Measurements from ENCODE around the gene CASZ1. TPM values are rescaled to one million over a fixed set of nuclear protein-coding genes. Genes with fewer than 3 reads are reported as not detected.

The CASZ1 gene
- total and polyA plus RNA-seq, 10 of the 15 experiments (the other 5 are each of a cell fraction or from before 2014, with no cell fraction given) = 0.52 to 9.8 (median 3.7) TPM

DNA sequence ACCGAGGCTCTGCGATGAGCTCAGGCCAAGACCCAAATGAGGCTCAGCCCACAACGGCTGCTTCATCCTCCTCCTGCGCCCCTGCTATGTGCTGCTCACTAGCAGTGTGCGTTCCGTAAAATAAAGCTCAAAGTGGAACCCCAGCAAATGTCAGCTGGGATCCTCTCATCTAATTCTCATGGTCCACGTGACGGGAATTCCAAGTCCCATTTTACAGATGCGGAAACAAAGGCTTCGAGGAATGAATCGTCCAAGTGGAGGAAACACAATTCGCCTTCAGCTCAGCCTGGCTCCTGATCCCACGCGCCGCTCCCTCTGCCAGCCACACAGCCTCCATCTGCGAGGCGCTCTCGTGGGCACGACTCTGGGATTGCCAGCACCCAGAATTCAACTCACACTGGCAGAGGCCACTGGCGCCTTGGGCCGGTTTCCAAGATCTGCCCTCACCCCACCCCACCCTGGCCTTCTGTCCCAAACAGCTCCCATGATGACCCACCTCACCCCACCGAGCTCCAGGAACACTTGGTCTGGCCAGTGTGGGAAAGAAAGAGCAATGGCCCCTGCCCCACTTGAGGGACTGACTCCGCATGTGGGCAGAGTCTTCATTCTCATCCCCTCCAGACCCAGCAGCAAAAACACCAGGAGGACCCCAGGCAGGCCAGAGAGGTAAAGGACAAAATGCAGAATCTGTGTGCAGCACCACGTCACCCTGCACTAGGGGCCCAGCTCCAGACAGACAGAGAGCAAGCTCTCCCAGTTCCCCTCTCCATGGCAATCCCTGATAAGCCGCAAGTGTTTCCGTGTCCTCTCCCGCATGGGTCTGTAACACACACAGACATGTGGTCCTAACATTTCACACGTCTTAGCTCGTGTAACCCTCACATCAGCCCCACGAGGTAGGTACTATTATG is 10.5 kb downstream of the CASZ1 start (continued):
- TF ChIP-seq, protein P1, sequence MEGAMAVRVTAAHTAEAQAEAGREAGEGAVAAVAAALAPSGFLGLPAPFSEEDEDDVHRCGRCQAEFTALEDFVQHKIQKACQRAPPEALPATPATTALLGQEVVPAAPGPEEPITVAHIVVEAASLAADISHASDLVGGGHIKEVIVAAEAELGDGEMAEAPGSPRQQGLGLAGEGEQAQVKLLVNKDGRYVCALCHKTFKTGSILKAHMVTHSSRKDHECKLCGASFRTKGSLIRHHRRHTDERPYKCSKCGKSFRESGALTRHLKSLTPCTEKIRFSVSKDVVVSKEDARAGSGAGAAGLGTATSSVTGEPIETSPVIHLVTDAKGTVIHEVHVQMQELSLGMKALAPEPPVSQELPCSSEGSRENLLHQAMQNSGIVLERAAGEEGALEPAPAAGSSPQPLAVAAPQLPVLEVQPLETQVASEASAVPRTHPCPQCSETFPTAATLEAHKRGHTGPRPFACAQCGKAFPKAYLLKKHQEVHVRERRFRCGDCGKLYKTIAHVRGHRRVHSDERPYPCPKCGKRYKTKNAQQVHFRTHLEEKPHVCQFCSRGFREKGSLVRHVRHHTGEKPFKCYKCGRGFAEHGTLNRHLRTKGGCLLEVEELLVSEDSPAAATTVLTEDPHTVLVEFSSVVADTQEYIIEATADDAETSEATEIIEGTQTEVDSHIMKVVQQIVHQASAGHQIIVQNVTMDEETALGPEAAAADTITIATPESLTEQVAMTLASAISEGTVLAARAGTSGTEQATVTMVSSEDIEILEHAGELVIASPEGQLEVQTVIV (IDR thresholded peaks at IDR 0.05; ENCODE audit: borderline replicate concordance, partially characterized antibody) = no peak
- TF ChIP-seq BACH1 (IDR thresholded peaks at IDR 0.05; ENCODE audit: borderline replicate concordance) (no peak), ATF3 (IDR thresholded peaks at IDR 0.05; ENCODE audit: borderline replicate concordance, extremely low read depth, low read depth, low read length) (no peak), PBX3 (IDR thresholded peaks at IDR 0.05; ENCODE audit: insufficient replicate concordance, low read depth, low read length) (no peak)

DNA sequence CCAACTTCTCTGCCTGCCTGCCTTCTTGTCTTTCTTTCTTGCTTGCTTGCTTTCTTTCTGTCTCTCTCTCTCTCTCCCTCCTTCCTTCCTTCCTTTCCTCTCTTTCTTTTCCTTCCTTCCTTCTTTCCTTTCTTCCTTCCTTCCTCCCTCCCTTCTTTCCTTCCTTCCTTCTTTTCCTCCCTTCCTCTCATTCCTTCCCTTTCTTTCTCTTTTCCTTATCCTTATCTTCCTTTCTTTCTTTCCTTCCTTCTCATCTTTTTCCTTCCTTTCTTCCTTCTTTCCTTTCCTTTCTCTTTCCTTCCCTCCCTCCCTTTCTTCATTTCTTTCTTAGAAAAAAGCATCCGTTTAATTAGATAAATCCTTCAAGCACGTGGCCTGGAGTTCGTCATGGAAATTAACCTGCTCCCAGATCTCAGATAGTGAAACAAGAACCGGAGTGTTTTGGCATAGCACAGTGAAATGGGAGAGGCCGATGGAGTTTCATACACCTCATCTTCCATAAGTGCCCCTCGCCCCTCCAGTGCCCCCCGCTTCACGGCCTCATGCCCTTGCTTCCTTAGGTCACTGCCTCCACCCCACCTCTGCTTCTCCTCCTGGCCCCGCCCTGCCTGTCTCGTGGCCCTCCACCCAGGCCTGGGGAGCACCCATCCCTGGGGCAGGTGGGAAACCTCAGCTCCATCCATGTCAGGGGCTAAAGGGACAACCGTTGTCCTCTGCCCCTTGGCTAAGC is 11.3 kb downstream of the CASZ1 start:
- Histone ChIP-seq H3K9ac (ENCODE audit: control insufficient read depth, insufficient read depth, low read length) (no peak overlapping the region), H4K20me1 (ENCODE audit: control insufficient read depth, insufficient read depth) (no peaks in the 10 kb centered on the region), H2AFZ (ENCODE audit: control insufficient read depth, low read depth, low read length) (no peak overlapping the region), H3K4me2 (ENCODE audit: control insufficient read depth, insufficient read depth) (no peak overlapping the region), H3K4me1 (ENCODE audit: control insufficient read depth, insufficient read depth, low read length) (no peaks in the 10 kb centered on the region), H3K9me3 (replicated peaks; ENCODE audit: control insufficient read depth, insufficient read depth, low read length) (no peaks in the 10 kb centered on the region), H3K79me2 (ENCODE audit: control insufficient read depth, insufficient read depth, low read length) (no peaks in the 10 kb centered on the region), H3K27ac (ENCODE audit: control insufficient read depth, insufficient read depth) (no peak overlapping the region), H3K27me3 (replicated peaks in 1 of 2; ENCODE audit: control insufficient read depth in 2 of 2, insufficient read depth in 2 of 2, low read length in 1 of 2) (no peaks in the 10 kb centered on the region; a peak in 2 of 4 replicates), H3K36me3 (ENCODE audit: control insufficient read depth in 2 of 2, insufficient read depth in 2 of 2, low read length in 1 of 2) (no peaks in the 10 kb centered on the region), H3K4me3 (no peak overlapping the region)
- DNase-seq (ENCODE audit: low read depth, low spot score) (no peak), FAIRE-seq (no peak), ATAC-seq (no peak)
- intact Hi-C loops (cut with micrococcal nuclease; ENCODE audit: unreplicated experiment) = no loop called here
- in situ Hi-C loops (cut with MboI) = no loop called here
- 27% methylated on average over 11 of the region's 11 CpGs for WGBS (ENCODE audit: insufficient coverage, insufficient replicate concordance, low lambda C conversion rate, missing lambda C conversion rate)
- POLR2A ChIA-PET = no interaction called here
- CTCF ChIA-PET = no interaction called here
- SMC1A ChIA-PET (ENCODE audit: uncharacterized antibody, unreplicated experiment) = no interaction called here
- no TSS peak for BruUV-seq (replicated peaks)
- RAD21 ChIA-PET (ENCODE audit: unreplicated experiment) = no interaction called here
- TF ChIP-seq MYB (IDR thresholded peaks at IDR 0.05; ENCODE audit: borderline replicate concordance, low read depth, low read length) (no peak), ZBTB40 (IDR thresholded peaks at IDR 0.05; ENCODE audit: borderline replicate concordance) (no peak), MYC (IDR thresholded peaks at IDR 0.05; ENCODE audit: insufficient read depth, insufficient read length, insufficient replicate concordance, low read length, severe bottlenecking) (no peak), CBX5 (IDR thresholded peaks at IDR 0.05; ENCODE audit: low read depth) (no peak), RCOR1 (conservative IDR thresholded peaks at IDR 0.05; ENCODE audit: low read depth, low read length) (no peak)
